GM18517 (cell line): Measurements from ENCODE around the gene ELP5.
"Not testable (repeated sequence)": the region's sequence is repeated elsewhere in the genome, so short reads cannot be mapped to it uniquely, and the experiment has no call there.

Experiments used
- ATAC-seq: cut with Tn5 transposase; IDR thresholded peaks from one replicate; pipeline ENCODE4 v1.9.1; 2021; ENCODE audit warnings: mild to moderate bottlenecking, moderate library complexity; ENCODE audit not compliant: unreplicated experiment

The ELP5 gene

DNA sequence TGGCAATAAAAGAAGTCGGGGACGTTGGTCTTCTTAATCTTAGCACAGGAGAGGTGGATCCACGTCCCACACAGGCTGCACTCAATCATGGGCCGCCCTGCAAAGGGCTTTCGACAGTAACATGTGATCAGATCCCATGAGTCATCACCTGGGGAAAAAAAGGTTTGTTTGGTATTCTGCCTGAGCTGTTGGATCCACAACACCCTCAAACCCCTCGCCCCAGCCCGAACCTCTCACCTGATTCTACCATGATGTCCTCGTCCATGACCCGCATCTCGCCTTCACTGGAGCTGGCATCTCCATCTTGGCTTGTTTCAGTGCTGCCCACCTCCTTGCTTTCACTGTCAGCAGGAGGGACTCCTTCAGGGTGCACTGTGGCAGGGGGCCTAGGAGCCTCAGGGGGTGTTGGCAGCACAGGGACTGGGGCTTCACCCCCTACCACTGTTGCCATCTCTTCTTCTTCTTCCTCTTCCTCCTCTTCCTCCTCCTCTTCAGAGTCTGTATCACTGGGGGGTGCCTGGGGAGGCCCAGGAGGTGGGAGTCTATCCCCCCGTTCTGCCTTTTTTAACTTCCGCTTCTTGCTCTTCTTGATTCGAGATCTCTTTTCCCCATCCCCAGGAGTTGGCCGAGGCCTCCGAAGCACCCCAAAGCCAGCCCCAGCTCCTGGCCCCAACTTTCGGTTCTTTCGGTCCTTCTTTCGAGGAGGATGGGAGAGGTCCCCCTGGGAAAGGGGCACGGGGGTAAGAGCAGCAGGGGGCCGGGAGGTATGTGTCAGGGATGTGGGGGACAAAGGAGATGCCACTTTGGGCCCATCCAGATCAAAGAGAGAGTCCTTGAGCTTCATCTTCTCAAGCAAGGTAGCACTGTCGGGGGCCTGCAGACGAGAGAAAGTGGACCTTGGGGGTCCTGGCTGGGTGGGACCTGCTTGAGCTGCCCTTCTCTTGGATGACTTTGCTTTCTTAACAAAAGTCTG lies 16.0 kb upstream of the ELP5 start:
- no peak for ATAC-seq

DNA sequence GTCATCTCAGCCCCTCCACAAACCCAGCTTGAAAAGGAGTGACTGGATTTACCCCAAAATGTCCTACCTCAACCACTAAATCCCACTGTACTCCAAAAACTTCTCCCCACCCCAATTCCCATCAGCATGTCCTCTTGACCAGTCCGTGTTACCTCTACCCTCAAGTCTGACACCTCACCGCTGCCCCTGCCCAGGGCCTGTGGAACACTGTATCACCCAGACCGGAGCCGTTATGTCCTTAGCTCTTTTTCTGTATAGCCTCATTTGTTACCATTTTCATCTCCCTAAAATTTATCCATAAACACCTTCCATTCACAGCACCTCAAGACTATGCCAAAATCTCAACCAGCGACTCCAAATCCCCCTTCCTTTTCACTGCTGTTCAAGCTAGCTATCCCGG lies 15.2 kb upstream of the ELP5 start:
- ATAC-seq = no peak

DNA sequence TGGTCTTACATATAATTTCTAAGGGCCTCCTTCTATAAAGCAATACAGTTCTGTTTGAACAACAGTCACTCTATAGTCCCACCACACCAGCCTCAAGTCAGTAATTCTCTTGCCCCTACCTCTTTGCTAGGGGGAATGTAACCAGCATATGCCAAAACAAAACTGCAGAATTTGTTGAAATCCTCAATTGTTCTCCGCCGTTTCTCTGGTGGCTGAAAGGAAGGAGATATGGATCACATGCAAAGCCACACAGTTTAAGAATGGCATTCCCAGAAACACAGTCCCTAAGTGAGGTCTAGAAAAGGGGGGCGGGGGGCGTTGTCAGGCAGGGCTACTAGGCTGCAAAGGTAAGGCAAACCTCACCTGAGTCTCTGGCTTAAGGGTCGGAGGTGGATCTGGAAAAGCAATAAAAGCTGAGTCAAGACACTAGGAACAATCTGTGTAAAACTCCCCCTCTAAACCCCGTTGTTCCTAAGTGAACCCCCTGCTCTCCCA lies 14.7 kb upstream of the ELP5 start:
- ATAC-seq = no peak

DNA sequence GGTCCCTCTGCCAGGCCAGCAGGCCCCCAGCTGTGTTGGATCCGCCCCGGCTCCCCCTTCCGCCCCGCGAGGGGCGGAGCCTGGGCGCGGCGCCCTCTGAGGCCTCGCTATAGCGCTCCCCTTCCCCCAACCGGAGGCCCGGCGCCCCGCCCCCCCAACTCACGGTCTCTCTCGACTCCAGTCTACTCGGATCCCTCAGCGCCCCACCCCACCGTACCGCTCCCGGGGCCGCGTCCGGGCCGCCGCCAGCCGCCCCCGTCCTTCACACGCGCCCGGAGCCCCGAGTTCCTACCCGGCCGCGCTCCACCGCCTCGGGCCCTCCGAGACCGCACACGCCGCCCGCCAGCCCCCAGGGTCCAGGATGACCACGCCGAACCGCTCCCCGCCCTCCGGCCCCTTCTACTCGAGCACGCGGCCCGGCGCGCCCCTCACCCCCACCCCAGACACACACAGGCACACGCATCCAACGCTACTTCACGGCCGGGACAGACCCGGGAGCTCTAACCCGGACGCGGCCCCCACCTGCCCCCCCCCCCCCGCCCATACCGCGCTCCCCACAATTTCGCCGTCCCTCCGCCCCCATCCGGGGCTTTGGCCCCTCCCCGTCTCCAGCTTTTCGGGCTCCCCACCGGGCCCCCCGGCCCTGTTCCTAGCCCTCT lies 14.1 kb upstream of the ELP5 start:
- no peak for ATAC-seq

DNA sequence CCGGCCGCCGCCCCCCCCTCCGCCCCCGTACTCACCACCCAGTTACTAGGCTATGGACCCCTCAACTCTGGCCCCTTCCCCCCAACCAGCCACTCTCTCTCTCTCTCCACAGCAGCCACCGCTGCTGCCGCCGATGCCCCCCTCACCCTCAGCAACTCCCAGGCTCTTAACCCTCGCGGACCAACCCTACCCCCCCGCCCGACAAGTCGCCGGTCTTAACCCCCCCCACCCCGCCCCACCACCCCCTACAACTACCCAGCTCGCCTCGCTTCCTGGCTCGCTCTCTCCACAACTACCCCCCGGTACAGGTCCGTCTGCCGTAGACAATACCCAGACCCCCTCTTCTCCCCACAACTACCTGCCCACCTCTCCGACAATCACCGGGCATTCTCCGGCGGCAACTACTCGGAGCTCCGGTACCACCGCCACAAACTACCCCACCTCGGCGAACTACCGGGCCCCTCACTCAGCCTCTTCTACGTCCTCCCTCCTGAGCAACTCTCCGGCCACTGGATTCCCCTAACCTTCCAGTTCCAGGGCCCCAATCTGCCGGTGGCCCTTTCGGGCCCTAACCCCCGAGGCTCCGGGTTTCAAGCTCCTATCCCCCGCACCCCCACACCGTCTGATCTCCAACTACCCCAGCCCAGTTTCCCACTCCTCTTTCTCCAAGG lies 13.5 kb upstream of the ELP5 start:
- no peak for ATAC-seq

DNA sequence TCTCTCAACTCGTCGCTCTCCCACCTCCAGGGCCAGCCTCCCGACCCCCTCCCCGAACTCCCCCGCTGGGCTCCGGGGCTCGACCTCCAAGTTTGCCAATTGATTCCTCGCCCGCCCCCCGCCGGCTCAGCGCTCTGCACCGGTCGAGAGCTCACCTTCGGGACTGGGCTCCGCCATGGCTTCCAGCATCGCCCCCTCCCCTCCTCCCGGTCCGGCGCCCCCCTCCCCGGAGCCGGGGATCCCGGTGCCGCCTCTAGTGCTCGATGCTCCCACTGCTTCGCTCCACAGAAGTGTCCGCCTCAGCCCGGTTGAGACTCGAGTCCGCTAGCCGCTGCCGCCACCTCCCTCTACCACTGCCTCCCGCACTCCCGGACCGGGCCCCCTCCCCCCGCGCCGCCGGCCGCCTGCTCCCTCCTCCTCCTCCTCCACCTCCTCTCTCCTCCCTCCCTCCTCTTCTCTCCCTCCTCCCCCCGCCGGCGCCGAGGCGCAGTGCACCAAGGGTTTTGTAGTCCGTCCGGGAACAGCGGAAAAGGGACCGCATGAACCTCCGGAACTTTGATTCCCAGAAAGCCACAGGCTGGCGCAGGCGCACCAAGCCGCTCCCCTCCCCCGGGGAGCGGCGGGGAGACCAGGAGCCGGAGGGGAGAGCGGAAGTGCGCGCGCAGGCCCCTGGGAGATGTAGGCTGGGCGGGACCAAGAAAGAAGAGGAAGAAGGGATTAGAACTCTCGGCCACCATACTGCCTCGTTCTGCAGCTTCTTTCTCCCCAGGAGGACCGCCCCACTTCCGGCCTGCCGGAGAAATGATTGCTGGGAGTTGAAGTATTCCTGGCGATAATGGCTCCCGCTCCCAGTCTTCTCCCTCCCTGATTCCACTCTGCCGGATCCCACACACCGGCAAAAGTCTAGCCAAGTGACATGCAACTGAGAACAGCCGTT lies 12.7 kb upstream of the ELP5 start, which contains the start of gene PHF23:
Gene PHF23 (minus strand): TSS at position 367 of the 937 bp plus-strand sequence. CDS start 178 bp downstream, at position 189.
- peak; percentile 46 for ATAC-seq

DNA sequence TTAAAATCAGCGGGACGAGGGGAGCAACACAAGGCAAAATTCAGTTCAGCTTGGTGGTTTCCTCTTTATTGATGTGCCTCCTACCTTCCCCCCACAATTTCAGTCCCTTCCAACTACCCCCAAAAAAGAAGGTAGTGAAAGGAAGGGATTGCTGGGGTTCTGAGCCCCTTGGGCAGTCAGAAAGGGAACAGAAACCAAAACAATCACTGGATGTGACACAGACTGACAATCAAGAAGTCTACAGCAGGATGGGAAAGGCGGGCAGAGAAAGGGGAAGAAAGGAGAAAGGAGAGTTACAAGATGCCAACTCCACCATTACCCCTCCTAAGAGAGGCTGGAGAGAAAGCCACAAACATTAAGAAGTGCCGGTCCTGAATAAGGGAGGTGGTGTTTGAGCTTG lies 11.6 kb upstream of the ELP5 start:
- no peak for ATAC-seq

DNA sequence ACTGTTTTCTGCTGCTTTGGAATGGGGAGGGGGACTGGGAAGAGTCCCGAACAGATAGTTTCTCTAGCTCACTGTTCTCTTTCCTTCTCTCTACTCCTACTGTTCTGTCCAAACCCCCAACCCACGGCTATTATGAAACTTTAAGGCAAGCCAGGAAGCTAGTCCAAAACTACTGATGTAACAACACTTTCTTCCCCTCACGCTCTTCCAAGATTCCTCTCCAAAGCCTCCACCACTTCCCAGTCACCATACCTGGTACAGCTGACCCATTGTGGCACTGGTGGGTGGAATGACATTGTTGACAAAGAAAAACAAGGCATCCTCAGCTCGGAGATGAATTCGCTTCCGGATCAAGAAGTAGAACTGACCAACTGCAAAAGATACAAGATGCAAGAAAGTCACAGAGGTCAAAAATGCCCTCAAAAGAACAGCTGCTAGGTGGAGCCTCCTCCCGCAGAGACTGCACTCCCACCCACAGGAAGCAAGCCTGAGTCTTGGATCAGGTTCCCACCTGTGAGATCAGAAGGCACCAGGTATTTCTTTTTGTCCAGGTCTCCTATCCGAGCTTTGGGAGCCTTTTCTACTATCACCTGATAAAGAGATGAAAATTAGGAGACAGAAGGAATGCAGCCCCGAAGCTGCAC lies 10.8 kb upstream of the ELP5 start:
- no peak for ATAC-seq

DNA sequence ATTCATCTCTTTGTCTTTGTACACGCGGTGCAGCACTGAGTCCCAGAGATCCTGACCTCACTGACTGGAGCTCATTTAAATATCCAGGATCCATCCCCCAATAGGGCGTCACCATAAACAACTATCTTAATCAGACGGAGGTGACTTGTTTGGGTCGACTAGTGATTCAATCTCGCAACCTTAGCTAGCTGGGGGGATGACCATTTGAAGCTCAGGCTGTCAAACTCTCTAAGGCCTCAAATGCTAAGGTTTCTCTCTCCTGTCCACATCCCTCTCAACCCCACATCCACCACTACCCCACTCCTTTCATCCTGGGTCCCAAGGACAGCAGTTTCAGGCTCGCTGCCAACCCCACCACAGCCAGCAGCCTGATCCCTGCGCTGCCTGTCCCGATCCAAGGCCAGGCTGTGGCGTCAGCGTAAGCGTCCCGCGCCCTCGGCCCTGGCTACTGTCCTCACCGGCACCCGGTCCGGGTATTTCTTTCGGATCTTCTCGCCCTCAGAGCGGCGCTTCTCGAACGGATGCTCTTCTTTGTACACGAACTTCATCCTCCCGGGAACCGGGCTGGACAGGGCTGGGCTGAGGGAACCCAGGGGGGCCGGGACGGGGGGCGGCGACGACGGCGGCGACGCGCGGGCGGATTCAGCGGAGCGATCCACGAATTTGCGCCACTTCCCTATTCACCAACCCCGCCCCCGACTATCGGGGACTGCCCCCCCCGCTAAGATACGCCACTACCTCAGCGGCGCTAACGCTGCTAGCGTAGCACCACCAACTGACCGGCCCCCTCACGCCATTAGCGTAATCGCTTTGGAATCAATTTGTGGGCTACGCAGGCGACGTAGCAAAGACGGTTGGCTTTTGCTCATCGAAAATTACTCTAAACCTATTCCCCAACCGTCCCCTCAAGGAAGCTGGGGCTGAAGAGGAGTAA lies 10.0 kb upstream of the ELP5 start, which contains the start of gene GABARAP:
Gene GABARAP (minus strand): TSS at position 667 of the 934 bp plus-strand sequence. CDS start 119 bp downstream, at position 548.
- ATAC-seq = peak; percentile 27

DNA sequence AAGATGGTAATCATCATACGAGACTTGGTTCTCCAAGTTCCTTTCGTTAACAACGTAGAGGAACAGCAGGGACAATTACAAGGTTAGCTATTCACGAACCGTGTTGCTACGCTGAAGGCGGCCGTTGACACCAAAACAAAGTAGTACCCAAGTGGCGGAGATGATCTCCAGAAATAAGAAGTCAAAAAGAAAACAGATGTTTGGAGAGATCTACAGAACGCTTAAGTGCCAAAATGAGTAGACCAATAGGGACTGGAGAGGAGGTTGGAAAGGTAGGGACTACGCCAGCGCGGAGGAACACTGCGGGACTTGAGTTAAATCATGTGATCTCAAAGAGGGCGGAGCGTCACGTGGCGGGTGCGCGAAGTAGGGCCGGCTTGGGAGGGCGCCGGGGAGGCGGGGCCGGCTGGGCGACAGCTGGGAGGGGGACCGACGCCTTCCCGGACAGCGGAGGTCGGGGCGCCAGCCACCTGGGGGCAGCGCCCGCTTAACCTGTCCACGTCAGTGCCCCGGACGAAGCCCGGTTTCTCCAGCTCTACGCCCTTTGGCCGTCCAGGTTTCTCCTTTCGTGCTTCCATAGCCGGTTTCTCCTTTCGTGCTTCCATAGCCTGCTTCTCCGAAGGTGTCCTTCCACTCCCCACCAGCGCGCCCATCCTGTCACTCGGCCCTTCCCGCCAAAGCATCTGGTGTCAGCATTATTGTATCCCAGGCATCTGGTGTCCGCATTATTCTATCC lies 9.1 kb upstream of the ELP5 start:
- peak; percentile 52 for ATAC-seq

DNA sequence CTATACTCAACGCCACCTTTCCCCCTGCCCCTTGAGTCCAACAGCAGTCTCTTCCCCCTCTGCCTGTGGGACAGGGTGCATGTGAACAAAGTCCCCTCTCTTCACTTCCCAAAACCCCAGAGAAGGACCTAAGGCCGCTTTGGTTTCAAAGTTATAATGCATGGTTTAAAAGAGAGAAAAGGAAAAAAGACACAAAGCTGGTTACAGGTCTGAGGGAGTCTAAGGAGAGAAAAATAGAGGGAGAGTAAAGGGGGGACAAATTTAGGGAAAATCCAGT lies 8.6 kb upstream of the ELP5 start:
- no peak for ATAC-seq

DNA sequence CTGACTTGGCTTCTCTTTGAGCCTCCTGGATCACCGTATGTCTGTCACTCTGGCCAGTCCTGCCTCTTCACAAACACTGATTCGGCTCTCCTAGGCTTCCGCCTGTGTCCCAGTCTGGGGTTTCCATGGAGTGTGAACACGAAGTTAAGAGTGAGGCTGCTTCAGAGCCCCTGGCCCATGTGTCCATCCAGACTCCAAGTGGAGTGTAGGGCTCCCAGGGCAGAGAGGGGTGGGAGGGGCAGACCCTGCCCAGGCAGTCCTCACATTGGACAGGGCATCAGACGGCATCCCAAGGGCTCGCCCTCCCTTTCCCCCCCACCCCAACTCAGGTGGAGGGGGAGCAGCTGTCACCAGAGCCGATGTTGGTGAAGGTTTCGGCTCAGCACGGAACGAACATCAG lies 8.2 kb upstream of the ELP5 start:
- not testable (repeated sequence) for ATAC-seq

DNA sequence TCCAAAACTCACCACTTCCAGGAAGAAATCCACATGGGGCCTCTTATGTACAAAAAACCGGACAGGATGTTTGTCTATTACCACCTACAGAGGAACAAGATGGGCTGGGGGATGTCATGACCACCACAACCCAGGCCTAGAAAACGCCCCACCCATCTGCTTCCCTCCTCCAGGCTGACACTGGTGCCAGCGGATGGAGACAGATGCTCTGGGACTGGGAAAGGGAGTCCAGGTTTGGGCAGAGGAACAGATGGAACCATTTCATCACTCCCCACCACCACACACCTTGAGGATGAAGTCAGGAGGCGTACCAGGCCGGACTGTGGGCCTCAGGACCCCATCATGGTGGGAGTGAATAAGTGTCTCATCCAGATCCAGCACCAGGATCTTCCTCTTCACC lies 5.2 kb upstream of the ELP5 start:
- no peak for ATAC-seq

DNA sequence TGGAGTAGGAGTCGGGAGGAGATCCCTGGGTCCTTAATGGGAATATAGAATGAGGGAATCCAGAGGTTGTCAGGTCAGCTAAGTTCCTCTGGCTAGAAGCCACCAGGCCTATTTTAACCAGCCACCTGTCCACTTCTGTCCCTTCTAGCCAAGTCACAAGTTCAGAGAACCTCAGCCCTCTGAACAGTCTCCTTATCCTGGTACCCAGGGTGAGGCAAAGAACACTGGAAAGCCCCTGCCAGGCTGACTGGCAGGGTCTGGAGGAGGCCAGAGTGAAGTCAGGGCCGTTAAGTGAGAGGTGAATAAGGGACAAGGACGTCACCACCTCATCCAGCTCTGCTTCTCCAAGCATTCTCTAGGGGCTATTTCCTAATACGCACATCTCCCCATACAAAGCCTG lies 3.2 kb upstream of the ELP5 start:
- no peak for ATAC-seq

DNA sequence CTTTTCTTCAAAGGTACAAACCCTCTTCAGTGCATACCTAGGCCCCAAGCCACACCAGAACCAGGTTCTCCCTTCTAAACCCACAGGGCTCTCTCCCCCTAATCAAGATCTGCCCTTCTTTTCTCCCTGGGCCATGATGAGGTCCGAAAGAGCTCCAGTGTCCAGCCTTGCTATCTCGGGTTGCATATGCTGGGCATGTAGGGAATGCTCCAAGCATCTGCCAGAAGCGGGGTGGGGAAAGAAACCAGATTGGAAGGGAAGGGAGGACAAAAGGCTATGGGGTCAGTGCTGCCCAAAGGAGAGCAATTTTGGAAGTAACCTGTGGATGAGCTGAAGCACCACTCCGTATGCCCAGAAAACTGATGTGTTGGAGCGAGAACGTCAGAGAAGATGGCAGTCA lies 2.8 kb upstream of the ELP5 start:
- ATAC-seq = no peak

DNA sequence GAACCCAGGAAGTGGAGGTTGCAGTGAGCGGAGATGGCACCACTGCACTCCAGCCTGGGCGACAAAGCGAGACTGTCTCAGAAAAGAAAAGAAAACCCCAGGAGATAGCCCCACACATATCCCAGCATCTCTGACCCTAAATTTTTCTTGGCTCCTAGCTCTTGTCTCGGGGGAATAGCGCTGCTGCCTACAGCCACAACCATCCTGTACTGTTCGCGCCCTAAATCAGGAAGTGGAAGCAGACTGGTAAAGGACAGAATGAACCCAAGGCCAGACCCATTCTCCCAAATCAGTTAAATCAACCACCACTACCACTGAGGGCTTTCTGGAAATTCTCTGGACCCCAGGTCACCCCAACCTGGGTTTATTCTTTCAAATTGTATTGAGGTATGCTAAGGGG lies 2.2 kb upstream of the ELP5 start:
- no peak for ATAC-seq

DNA sequence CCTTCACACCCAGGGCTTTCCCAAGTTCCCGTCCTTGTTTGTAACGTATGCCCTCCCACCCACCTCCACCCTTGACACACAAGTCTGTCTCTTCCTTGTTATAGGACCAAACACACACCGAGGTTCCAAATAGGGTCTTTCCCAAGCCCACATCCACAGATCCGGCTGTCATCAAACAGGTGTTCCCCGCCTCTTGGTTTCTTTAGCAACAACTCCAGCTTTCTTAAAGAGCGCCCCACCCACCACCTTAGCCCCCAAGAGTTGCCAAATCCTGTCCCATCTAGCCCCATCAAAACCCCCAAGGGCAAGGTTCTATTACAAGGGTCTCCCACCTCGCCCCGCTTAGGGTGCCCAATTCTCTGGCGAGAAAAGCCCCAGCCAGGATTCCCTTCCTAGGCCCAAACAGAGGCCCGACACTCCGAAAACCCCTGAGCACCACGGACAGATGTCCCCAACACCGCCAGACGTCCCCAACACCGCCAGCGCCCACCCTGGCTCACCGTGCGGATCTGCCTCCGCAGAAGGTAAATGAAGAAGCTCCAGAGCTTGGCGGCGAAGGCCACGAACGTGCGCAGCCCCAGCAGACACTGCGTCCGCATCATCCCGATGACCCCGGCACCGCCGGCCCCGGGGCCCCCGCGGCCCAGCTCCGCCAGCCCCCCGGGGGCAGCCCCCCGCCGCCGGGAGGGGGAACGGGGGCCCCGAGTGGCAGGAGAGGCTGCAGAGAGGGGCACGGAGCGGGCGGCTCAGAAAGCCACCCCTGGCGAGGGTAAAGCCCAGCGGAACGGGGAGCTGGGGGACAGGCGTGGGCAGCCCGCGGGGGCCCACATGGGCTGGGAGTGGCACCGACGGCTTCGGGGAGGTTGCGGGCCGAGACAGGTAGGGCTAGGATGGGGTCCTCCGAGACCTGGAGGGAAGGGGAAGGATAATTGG lies 1.1 kb upstream of the ELP5 start:
- no peak for ATAC-seq
